Progenitor cell of endocrine pancreas (in vitro differentiated cells): ENCODE measurements around the gene FLT3. TPM values are rescaled to one million over a fixed set of nuclear protein-coding genes. Genes with fewer than 3 reads are reported as not detected.
"Not testable (repeated sequence)": the region's sequence is repeated elsewhere in the genome, so short reads cannot be mapped to it uniquely, and the experiment has no call there.

Source experiments
- DNase-seq: peaks from one replicate; pipeline ENCODE4 v3.0.0; 2021; ENCODE audit warnings: low spot score; ENCODE audit not compliant: unreplicated experiment
- H3K27ac Mint-ChIP-seq: 2 replicates; pipeline ENCODE4 v1.8.0; 2021; ENCODE audit warnings: mild to moderate bottlenecking, moderate library complexity, mixed read lengths
- H3K27me3 Mint-ChIP-seq: 2 replicates; pipeline ENCODE4 v1.8.0; 2021; ENCODE audit warnings: mixed read lengths
- H3K36me3 Mint-ChIP-seq: 2 replicates; pipeline ENCODE4 v1.8.0; 2022; ENCODE audit warnings: mixed read lengths; ENCODE audit not compliant: insufficient read depth
- H3K4me1 Mint-ChIP-seq: 2 replicates; pipeline ENCODE4 v1.8.0; 2021; ENCODE audit warnings: low read depth, mixed read lengths
- H3K4me3 Mint-ChIP-seq: 2 replicates; pipeline ENCODE4 v1.8.0; 2021; ENCODE audit warnings: low read depth, mild to moderate bottlenecking, moderate library complexity, mixed read lengths
- H3K9me3 Mint-ChIP-seq: 2 replicates; pipeline ENCODE4 v1.8.0; 2021; ENCODE audit warnings: low read depth, mixed read lengths
- CTCF ChIP-seq: fragments of 200-600 bp; sonication (generic); IDR thresholded peaks from one replicate; pipeline ENCODE4 v1.5.0; 2021; ENCODE audit warnings: antibody characterized with exemption, mild to moderate bottlenecking; ENCODE audit not compliant: unreplicated experiment
- total RNA-seq: library from RNA; stranded (reverse); gene quantifications from 2 replicates; pipeline ENCODE4 v1.2.1, GENCODE V29; 2021

FLT3 gene
- total RNA-seq, 1 donor from 2014 or later: 0.17 TPM

- Mint-ChIP-seq H3K27ac (no peak overlapping the region), H3K36me3 (no peaks in the 10 kb centered on the region), H3K9me3 (no peaks in the 10 kb centered on the region), H3K4me1 (peaks cover 3% of the 10 kb centered on the region), H3K27me3 (peaks cover 37% of the 10 kb centered on the region), H3K4me3 (no peak overlapping the region)
- DNase-seq: no peak
- no peak for TF ChIP-seq CTCF
Observed at GRCh38 chr13:28035146-28035782, 65.1 kb downstream of the FLT3 start.

GRCh38 chr13:28033894-28034655 is 66.3 kb downstream of the FLT3 start:
- H3K9me3 Mint-ChIP-seq: no peaks in the 10 kb centered on the region
- no peak overlapping the region for H3K4me3 Mint-ChIP-seq
- no peak for TF ChIP-seq CTCF

GRCh38 chr13:28032438-28032837 is 67.9 kb downstream of the FLT3 start:
- not testable (repeated sequence) for H3K9me3 Mint-ChIP-seq, H3K4me3 Mint-ChIP-seq, H3K4me1 Mint-ChIP-seq, DNase-seq, H3K36me3 Mint-ChIP-seq, H3K27ac Mint-ChIP-seq
- peaks cover 42% of the 10 kb centered on the region for H3K27me3 Mint-ChIP-seq

More at GRCh38 chr13:28033894-28034655, 66.3 kb downstream of the FLT3 start:
- H3K4me1 Mint-ChIP-seq: peaks cover 3% of the 10 kb centered on the region
- H3K36me3 Mint-ChIP-seq: no peaks in the 10 kb centered on the region
- H3K27ac Mint-ChIP-seq: no peak overlapping the region
- H3K27me3 Mint-ChIP-seq: peaks cover 37% of the 10 kb centered on the region
- DNase-seq: no peak

GRCh38 chr13:28031896-28032288 is 68.5 kb downstream of the FLT3 start:
- H3K9me3 Mint-ChIP-seq: no peaks in the 10 kb centered on the region
- H3K36me3 Mint-ChIP-seq: no peaks in the 10 kb centered on the region
- no peak for TF ChIP-seq CTCF
- no peak for DNase-seq
- H3K4me3 Mint-ChIP-seq: no peak overlapping the region
- H3K4me1 Mint-ChIP-seq: peaks cover 3% of the 10 kb centered on the region
- H3K27me3 Mint-ChIP-seq: peaks cover 48% of the 10 kb centered on the region
- H3K27ac Mint-ChIP-seq: no peak overlapping the region

- Mint-ChIP-seq H3K4me1 (peaks cover 3% of the 10 kb centered on the region), H3K27ac (no peak overlapping the region), H3K36me3 (no peaks in the 10 kb centered on the region), H3K4me3 (no peak overlapping the region), H3K9me3 (no peaks in the 10 kb centered on the region), H3K27me3 (peaks cover 53% of the 10 kb centered on the region)
- DNase-seq: no peak
- no peak for TF ChIP-seq CTCF
Observed at GRCh38 chr13:28031220-28031895, 69.0 kb downstream of the FLT3 start.
